ENCODE measurements around the gene DHRS9.
A peak's percentile ranks its signal among the peaks of the same experiment; 100 is the strongest.
"Not testable (repeated sequence)": the region's sequence is repeated elsewhere in the genome, so short reads cannot be mapped to it uniquely, and the experiment has no call there.

The DHRS9 gene

DNA sequence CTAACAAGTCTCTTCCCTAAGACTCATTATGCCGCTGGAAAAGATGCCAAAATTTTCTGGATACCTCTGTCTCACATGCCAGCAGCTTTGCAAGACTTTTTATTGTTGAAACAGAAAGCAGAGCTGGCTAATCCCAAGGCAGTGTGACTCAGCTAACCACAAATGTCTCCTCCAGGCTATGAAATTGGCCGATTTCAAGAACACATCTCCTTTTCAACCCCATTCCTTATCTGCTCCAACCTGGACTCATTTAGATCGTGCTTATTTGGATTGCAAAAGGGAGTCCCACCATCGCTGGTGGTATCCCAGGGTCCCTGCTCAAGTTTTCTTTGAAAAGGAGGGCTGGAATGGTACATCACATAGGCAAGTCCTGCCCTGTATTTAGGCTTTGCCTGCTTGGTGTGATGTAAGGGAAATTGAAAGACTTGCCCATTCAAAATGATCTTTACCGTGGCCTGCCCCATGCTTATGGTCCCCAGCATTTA, 26.3 kb downstream of the DHRS9 start:
- peak; percentile 63 for DNase-seq (ENCODE audit: low read depth in 2 of 2)

DNA sequence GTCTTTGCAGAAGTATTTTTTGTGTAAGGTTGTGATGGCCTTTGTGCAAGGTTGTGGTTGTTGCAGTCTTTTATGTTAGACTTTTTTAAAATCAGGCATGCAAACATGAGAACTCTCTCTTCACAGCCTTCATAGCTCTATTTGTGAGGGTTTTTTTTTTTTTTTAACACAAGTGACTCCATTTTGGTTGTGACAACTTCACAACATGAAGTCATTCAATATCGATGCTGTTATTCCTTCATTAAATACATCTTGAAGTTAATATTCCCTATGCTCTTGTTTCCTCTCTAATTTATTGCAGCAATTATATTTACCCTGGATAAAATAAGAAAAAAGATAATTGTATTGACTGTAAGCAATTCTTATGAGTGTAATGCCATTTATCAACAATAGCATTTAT, 35.5 kb downstream of the DHRS9 start:
- no peak for DNase-seq (ENCODE audit: low read depth in 2 of 2)

DNA sequence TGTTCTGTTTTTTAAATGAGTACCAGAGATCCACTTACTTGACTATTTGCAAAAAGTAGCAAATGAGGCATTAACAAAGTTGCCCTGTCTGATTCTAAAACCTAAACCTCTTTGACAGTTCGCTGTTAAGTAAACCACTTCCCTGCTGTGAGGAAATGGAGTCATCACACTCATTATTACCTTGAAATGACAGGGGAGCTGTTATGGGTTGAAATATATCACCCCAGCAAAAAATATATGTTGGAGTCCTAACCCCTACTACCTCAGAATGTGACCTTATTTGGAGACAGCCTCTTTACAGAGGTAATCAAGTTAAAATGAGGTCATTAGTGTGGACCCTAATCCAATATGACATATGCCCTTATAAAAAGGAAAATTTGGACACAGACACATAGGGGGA, 36.1 kb downstream of the DHRS9 start:
- no peak for DNase-seq (ENCODE audit: low read depth in 2 of 2)

DNA sequence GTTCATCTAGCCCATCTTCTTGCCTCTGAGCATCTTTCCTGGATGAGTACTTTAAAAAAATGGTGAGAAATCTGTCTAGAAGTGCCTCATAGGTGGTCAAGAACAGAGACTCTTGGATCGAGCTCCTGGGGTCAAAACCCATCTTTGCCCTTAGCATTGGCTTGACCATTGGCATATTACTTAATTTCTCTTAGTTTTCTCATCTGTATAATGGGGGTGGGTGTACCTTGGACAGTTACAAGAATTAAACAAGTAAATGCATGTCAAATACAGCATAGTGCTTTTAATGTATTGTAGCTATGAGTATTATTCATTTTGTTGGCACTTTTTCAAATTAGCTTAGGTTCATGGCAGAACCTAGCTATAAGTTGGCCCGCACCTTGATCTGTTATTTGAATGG, 36.8 kb downstream of the DHRS9 start:
- DNase-seq (ENCODE audit: low read depth in 2 of 2), result no peak

DNA sequence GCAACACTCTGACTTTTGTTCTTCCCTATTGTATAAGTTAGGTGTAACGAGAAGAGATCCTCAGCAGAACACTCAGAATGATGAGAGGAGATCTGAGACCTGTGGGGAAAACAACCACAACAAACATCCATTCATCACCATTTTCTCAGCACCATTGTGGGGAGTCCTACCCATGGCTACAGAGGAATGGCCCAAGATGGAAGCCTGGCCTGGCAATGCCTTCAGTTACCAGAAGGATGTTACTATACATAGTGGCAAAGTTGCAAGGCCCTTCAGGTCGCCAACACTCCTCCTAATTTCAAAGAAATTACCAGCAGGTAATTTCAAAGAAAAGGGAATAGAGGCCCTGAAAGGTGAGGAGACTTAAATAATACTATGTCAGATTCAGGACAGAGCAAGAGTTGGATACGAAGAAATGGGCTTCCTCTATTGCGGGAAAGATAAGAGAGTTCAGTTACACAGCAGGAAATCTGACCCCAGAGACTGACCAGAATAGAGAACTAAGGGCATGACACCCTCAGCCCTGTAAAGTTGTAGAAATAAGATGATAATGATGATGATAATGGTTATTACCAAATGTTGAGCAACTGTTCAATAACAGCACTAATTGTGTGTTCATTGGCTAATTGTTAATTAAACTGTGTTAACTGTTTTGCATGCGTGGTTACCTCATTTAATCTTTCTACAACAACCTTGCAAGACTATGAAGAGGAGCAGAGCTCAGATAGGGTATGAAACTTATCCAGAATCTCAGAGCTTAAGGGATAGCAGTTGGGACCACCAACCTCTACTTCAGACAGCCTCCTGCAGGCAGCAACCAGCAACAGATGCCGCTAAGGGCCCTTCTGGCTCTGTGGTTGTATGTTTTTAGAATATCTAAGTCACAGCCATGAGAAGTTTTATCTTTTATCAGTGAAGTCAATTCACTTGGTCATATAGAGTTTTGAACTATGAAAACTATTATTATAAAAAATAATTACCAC, 37.5 kb downstream of the DHRS9 start:
- DNase-seq (ENCODE audit: low read depth in 2 of 2), result no peak

DNA sequence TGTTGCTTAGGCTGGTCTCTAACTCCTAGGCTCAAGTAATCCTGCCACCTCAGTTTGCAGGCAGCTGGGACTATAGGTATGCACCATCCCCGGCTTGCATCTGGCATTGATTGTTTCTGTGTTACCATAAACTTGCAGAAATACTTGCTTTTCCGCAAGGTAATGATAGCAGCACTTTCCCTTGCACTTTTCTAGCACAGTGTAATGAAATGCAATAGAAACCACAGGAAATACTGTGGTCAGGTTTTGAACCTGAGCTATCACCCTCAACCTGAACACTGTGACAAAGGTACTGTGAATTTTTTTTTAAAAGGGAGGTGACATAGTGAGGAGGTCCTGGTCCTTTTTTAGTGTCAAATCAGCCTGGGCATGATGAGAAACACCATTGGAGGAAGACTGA, 38.3 kb downstream of the DHRS9 start:
- no peak for DNase-seq (ENCODE audit: low read depth in 2 of 2)

DNA sequence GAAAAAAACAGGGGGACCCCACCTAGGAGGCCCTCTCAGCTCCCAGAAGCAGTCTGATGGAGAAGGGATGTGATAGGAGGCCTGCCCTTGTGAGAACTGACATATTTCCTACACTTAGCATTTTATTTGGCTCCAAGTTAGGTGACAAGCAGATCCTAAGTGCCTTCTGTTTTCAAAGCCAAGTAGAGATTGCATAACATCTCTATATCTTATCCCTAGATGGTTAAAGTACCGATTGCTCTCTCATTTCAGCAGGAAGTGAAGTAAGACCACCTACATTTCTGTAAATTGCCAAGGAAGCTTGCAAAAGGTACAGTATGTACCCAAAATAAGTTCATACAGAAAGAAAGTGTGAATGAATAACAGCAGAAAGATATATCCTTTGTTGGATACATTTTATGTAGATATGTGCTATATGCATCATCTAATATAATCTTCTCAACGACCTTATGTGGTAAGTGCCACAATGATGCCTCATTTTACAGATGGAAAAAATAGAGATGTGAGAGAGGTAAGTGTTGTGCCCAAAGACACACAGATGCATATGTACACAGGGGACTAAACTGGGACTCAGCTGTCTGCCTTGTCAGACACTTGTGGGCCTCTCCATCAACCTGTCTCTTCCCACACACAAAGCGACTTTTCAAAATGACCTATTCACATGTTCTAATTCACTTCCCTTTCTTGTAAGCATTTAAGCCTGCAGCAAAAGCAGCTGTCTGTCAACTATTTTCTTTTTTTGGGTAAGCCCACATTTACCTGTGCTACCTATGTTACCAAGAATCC, 38.9 kb downstream of the DHRS9 start:
- DNase-seq (ENCODE audit: low read depth in 2 of 2), result no peak

DNA sequence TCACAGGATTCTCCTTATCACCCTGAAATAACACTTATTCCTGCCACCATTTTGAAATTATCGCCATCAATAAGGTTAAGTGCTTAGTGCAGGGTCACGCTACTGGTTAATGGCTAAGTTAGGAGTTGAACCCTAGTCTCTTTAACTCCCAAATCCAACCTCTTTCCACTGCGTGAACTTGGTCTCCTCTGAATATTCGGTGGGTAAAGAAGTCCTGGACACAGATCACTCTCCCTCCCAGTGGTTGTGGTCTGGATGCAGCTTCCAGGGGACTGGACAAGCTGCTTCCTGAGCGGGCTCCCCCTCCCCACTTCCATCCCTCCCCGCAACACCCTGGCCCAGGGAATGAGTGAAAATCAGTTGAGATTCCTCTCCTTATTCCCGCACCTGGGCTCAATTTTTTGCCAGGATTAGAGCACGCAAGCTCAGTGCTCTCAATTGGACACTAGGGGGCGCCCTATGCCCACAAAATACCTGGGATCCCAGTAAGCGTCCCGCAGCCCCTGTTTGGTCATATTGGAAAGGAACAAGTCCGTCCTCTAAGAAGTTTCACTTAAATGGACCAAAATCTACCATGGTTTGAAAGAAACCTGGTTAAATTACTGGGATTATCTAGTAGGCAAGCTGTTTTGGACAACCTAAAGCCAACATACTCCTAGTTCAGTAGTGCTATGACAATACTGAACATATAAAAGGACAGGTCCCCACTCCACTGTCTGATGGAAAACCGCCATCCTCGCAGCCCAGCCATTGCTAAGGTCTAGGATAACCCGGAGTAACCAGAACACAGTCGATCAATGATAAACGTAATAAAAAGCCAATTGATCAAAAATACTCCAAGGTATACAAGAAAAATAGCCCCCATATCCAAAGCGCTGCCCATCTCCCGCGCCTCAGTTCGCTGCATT, 40.4 kb downstream of the DHRS9 start:
- peak; percentile 18 to 34 for DNase-seq (ENCODE audit: low read depth in 2 of 2)

DNA sequence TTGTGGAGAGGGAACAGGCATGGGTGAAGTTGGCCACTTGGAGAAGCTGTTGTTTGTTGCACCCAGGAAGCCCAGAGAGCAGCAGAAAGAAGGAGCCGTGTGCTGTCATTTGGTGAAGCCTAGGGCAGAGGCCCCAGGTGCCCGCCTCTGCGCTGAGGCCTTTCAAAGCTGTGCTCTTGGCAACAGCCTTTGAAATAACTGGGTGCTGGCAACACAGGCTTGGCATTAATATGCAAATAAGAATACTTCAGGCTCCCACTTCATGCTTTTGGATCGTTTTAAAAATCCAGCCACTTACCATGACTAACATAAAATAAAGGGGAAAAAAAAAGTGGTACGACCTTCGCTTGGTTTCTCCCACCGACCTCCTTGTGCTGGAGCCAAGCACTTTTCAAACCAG, 41.1 kb downstream of the DHRS9 start:
- no peak for DNase-seq (ENCODE audit: low read depth in 2 of 2)

DNA sequence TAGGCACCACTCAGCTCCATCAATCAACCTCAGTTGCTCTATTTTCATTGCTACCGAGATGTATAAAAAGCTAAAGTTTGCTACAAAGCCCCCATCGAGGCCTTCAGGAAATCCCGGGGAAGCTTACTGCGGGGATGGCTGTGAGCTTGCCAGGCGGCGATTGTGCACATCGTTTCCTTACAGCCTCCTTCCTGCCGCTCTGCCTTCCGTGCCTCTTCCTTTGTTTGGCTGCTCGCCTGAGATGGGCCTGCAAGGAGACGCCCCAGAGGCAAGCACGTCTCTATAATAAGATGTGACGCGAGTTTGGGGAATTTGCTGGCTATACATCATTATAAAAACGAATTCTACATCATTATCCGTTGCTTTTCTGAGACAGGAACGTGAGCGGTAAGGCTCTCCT, 41.6 kb downstream of the DHRS9 start:
- DNase-seq (ENCODE audit: low read depth in 2 of 2), result no peak

DNA sequence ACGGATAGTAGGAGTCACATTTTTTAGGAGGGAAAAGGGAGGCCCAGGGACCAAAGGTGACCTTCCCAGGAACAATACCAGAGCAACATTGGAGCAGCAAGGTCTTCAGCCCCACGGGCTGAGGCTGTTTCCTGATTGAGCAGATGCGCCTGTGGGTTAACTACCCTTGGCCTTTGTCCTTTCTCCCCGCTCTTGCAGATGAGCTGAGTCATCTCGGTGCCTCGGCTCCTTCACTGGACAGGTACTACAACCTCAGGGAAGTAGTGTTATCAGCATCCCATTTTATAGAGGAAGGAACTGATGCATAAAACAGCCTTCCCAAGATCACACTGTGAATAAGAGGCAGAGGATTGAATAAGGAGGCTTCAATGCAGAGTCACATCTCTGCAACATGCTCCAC, 43.5 kb downstream of the DHRS9 start:
- DNase-seq (ENCODE audit: low read depth in 2 of 2), result no peak

DNA sequence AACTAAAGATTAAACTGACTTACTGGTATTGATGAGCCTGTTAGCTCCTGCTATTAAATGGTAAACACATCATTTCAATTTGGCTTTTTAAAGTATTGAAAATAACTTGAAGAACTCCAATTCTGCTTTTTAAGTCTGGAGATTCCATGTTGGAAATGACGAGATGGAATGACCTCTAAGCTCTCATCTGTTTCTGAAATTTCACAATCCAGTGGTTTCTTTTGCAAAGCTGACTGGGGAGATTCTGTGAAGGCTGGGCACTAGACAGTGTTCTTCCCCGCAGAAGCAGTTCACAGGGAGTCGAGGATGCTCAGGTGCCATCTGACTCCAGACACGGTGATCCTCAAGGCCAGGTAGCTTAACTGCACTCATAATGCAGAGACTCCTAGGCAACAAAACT, 44.7 kb downstream of the DHRS9 start:
- no peak for DNase-seq (ENCODE audit: low read depth in 2 of 2)

DNA sequence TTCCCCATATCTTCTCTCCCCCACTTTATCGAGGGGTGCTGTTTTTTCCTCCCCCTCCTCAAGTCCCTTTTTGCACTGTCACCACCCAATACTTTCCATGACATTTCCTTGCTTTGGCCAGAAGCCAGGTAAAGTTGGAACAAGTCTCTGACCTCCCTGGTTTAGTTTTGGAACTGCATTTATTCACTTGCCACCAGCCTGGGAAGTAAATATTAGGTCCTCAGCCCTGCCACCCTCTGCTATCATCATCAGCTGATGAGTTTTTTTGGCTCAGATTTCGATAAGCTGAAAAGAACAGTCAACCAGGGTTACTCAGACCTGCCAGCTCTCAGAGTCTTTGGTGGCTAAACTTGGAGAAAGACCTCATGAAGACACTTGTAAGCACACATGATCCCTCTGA, 47.0 kb downstream of the DHRS9 start:
- no peak for DNase-seq (ENCODE audit: low read depth in 2 of 2)

DNA sequence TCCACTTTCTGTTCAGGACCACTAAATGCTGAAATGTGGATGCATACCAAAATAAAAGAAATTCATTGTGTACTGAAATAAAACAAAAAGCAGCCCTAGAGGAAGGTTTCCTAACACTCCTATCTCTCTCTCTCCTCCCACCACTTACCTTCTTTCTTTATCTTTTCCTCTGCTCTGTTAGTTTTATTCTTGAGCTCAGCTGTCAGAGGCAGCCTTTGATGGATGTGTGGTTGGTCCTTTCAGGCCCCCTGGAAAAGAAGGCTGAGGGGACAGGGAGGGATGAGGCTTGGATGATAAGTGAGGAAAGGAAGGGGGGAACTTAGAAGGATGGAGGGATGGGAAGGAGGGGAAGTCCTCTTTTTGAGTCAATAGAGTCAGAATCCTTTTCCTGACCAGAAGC, 47.6 kb downstream of the DHRS9 start:
- no peak for DNase-seq (ENCODE audit: low read depth in 2 of 2)

DNA sequence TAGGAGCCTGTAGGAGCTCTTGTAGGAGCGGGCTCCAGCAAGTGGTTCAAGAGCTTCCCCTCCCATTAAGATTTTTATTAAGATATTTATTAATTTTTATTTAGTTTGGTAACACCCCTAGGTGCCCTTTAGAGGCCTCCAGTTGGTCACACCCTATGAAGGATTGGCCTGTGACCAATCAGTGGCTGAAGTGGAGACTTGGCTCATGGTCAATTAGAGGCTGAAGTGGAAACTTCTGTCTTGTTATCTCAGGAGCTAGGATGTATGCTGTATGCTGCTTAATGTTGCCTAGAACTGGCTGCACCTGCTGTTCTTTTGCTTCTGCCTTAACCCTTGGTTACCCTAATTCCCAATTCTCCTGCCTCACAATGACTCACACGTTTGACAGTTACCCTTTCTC, 48.7 kb downstream of the DHRS9 start:
- DNase-seq (ENCODE audit: low read depth in 2 of 2), result no peak

DNA sequence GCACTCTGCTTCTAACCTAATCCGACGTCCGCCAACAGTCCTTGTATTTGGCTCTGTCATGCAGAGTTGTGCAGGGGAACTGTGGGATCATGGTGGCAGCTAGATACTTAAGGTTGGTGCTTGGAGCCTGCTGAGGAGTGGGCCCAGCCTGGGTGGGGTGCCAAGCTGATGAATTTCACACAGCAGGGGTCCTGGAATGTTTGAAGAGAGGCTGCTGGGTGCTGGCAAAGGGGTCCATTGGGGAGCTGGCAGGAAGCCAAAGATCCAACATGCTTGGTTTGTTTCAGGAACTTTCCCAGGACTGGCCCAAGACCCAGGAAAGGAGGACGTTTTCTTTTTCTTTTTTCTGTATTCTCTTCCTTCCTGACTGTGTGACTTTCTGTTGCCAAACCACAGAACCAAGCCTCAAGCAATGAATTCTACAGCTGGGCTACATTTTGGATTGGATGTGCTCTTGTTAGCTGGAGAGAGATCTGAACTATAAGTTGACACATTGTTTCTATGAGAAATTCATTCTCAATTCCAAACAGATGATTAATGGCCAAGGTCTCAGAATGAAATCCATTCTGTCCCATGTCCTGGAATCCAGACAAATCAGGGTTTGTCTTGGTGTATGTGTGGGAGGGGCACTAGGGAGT, 49.9 kb downstream of the DHRS9 start:
- no peak for DNase-seq (ENCODE audit: low read depth in 2 of 2)

DNA sequence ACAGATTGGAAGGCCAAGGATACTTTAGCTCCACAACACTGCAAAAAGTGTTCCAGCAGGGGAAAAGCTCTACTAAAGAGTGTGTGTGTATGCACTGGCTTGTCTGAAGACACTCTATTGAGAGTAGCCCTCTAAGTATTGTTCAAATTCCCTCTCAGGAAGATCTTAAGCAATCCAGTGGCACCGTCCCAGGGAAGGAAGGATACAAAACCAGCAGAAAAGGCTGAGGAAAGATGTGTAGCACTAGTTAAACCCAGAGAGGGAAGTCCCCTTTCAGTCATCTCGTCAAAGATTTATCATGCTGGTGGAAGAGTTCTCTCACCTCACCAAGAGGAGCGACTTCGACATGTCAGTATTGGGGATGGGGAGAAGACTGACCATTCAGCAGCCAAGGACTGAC, 50.5 kb downstream of the DHRS9 start:
- no peak for DNase-seq (ENCODE audit: low read depth in 2 of 2)

DNA sequence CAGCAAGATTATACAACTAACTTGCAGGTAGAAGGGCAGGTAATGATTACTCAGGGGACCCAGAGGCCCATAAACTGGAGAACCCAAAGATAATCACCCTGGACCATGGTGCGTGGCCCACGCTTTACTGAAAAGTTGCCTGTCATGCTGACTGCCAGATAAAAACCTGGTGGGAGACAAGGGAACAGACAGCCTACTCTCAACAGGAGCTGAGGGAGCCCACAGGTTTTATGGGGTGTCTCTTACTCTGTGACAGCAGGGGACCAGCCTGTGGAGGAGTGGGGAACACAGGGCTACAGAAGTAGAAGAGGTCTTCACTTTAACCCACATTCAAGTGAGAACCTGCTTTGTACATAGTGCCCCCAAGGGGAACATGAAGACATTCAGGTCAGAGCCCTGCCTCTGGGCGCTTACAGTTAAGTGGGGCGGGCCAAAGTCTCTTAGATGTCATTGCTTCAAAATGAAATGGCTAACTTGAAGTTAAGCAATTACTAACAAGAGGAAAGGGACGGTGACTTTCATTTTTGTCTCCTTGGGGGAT, 60.4 kb downstream of the DHRS9 start:
- no peak for DNase-seq (ENCODE audit: low read depth in 2 of 2)

DNA sequence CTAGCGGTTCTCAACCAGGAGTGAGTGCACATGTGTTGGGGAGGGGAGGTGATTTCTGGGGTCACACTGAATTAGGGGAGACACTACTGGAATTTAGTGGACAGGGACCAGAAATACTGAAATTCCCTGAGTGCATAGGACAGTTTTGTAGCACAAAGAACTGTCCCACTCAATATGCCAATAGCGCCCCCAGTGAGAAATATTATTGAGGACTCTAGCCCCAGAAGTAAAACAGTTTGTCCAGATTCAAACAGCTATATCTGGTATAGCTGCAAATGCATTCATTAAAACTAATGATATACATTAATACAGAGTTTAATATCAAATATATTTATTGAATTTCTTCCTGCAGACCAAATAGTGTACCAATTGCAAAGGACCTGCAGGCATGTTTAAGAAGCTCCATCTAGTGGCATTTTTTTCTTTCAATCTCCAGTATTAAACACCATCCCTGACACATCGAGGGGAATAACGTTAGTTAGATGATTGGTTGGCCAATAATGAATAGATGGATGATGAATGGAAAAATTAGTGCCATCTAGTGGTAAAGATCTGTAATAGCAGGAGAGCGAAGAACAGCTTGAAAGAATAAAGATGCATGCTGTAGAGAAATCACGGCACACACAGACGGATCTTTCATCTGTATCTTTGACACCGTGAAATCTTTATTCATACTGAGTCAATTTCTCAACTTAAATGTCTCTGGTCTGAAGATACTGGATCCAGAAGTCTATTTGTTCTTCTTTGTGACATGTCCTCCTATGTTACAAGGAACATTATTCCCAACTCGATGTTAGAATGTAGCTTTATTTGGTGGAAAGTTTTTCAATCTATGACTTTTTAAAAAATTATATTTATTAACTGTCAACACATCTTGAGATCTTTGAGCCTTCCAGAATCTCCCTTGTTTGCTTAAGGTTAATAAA, 62.5 kb downstream of the DHRS9 start:
- DNase-seq (ENCODE audit: low read depth in 2 of 2), result peak; percentile 14 to 17

DNA sequence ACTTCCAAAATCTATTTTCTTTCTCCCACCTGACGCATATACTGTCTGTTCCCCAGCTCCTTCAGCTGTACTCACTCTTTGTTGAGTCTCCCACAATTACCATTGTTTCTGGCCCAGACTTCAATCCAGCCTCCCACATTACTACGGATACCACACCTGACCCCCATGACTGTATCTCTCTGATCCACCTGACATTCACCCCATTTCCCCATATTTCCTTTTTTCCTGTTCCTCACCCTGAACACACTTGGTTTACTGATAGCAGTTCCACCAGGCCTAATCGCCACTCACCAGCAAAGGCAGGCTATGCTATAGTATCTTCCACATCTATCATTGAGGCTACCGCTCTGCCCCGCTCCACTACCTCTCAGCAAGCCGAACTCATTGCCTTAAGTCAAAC, 64.9 kb downstream of the DHRS9 start:
- DNase-seq (ENCODE audit: low read depth in 2 of 2), result not testable (repeated sequence)

All from fibroblast of skin of left quadriceps (primary cell).